Caki2 (cell line): Measurements from ENCODE around the gene NUDT21. TPM values are rescaled to one million over a fixed set of nuclear protein-coding genes. Genes with fewer than 3 reads are reported as not detected.
A peak's percentile ranks its signal among the peaks of the same experiment; 100 is the strongest.
"Not testable (repeated sequence)": the region's sequence is repeated elsewhere in the genome, so short reads cannot be mapped to it uniquely, and the experiment has no call there.

Experiments used
- DNase-seq: peaks from one replicate; pipeline ENCODE4 v3.0.0-alpha.2; 2015; ENCODE audit warnings: low read depth
- in situ Hi-C: cut with HindIII; loops from 2 replicates; pipeline ENCODE4 v1.10.0; 2016; ENCODE audit warnings: low sequenced_read_pairs, low pct_unique_long_range_greater_than_20kb, mixed read lengths
- total RNA-seq: library from RNA; depleted of rRNA; stranded (reverse); fragments of >200 nt; shearing (Covaris generic); gene quantifications from 2 replicates; pipeline ENCODE4 v1.2.3, GENCODE V29; 2014; ENCODE audit warnings: low replicate concordance; rRNA removed

Gene NUDT21
- total RNA-seq, 1 experiment from 2014 or later, result 95.5 TPM

DNA sequence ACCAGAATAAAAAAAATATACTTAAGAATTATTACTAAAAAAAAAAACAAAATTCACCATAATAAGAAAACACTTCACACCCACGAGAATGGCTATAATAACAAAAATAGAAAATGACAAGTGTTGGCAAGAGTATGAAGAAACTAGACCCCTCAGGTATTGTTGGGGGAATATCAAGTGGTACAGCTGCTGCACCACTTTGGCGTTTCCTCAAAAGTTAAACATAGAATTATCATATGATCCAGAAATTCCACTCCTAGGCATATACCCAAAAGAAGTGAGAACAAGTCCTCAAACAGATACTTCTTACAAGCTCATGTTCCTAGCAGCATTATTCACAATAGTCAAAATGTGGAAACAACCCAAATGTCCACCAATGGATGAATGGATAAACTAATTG, 52.1 kb downstream of the NUDT21 start:
- in situ Hi-C loops, result no loop called here
- DNase-seq, result no peak

DNA sequence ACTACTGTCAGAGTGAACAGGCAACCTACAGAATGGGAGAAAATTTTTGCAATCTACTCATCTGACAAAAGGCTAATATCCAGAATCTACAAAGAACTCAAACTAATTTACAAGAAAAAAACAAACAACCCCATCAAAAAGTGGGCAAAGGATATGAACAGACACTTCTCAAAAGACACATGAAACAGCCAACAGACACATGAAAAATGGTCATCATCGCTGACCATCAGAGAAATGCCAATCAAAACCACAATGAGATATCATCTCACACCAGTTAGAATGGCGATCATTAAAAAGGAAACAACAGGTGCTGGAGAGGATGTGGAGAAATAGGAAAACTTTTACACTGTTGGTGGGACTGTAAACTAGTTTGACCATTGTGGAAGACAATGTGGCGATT, 54.4 kb downstream of the NUDT21 start:
- in situ Hi-C loops, result not testable (repeated sequence)

GRCh38 chr16:56389554-56389953, 61.6 kb downstream of the NUDT21 start:
- no peak for DNase-seq
- in situ Hi-C loops, result no loop called here

More for the DNA sequence above, 54.4 kb downstream of the NUDT21 start:
- DNase-seq, result not testable (repeated sequence)

DNA sequence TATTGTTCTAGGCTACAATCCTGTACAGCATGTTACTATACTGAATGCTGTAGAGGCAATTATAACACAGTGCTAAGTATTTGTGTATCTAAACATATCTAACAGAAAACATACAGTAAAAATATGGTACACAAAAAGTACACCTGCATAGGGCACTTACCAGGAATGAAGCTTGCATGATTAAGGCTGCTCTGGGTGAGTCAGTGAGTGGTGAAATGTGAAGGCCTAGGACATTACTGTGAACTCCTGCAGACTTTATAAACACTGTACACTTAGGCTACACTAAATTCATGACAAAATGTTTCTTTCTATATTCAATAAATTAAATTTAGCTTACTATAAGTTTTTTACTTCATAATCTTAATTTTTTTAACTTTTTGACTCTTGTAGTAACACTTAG, 62.9 kb downstream of the NUDT21 start:
- in situ Hi-C loops, result no loop called here
- DNase-seq, result no peak

DNA sequence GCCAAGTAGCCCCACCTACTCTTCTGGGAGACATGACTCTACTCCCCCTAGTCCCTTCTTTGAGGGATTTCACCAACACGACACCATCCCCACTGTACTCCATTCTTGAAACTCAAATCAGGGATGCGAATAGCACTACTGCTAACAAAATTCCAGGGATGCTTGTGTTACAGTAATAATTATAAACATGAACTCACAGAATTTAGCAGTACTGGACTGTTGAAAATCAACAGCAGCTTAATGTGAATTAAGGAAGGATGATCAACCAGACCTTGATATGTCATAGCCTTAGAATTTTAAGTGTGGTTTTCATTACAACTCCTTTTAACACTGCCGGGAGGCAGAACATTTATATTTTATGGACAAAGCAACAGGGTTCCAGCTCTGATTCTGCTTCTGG, 63.7 kb downstream of the NUDT21 start:
- in situ Hi-C loops, result no loop called here
- DNase-seq, result no peak

DNA sequence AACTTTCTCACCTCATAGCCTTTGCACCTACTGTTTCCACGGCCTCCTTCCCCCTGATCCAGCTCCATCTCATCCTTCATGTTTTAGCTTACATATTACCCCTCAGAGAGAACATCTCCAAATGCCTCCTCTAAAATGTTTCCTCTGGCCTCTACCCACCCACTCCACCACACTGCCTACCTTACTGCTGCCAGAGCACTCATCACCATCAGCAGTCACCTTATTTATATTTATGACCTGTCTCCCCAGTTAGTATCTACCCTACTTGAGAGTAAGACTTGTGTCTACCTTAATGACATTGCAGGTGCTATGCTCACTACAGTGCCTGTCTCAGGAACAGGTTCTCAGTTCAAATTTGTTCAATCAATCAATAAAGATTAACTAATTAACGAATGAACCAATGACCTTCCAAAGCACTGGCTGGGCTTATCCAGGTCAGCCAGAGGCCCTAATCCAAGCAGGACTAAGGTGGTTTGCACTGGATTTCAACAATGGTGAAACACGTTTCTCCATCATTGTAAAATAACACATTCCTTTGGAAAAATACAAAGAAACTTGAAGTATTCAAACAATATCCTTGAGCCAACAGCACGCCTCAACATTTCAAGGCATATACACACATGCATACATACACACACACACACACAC, 66.9 kb downstream of the NUDT21 start:
- in situ Hi-C loops, result no loop called here
- DNase-seq, result no peak

- peak; percentile 84 for DNase-seq
- in situ Hi-C loops, result no loop called here
These were observed 68.2 kb downstream of the NUDT21 start for GRCh38 chr16:56382901-56383355.

- in situ Hi-C loops, result no loop called here
- no peak for DNase-seq
These were observed 68.7 kb downstream of the NUDT21 start for GRCh38 chr16:56382459-56382858.

DNA sequence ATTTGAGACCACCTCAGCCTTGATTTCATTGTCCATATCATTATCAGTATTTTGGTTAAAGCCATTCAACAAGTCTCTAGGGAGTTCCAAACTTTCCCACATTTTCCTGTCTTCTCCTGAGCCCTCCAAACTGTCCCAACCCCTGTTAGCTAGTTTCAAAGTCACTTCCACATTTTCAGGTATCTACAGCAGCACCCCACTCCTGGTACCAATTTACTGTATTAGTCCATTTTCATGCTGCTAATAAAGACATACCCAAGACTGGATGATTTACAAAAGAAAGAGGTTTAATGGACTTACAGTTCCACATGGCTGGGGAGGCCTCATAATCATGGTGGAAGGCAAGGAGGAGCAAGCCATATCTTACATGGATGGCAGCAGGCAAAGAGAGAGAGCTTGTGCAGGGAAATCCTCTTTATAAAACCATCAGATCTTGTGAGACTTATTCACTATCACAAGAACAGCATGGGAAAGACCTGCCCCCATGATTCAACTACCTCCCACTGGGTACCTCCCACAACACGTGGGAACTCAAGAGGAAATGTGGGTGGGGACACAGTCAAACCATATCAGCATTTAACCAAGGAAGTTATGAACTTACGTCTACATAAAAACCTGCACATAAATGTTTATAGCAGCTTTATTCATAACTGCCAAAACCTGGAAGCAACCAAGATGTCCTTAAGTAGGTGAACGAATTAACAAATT, 70.2 kb downstream of the NUDT21 start:
- DNase-seq, in situ Hi-C loops: not testable (repeated sequence)

Other genes starting within 250 kb of the NUDT21 start
- 109 TPM in 2 replicates for gene AMFR, start 25.8 kb downstream of the NUDT21 start, total RNA-seq
- 38.4 and 58.4 TPM in 2 replicates for gene OGFOD1, start 222 bp upstream of the NUDT21 start, total RNA-seq
- gene BBS2, start 68.7 kb upstream of the NUDT21 start, total RNA-seq, result 33.6 and 62.2 TPM in 2 replicates
- not detected in 2 replicates for gene MT4, start 113.7 kb upstream of the NUDT21 start, total RNA-seq
- gene MT3, start 138.2 kb upstream of the NUDT21 start, total RNA-seq, result not detected in 2 replicates
- 149 and 195 TPM in 2 replicates for gene MT2A, start 157.3 kb upstream of the NUDT21 start, total RNA-seq
- not detected in 2 replicates for gene MT1E, start 174.4 kb upstream of the NUDT21 start, total RNA-seq
- not detected in 2 replicates for gene MT1M, start 181.3 kb upstream of the NUDT21 start, total RNA-seq
- not detected in 2 replicates for gene MT1A, start 187.3 kb upstream of the NUDT21 start, total RNA-seq
- not detected in 2 replicates for gene MT1B, start 200.6 kb upstream of the NUDT21 start, total RNA-seq
- 17.6 TPM in 1 of 2 replicates, not detected in the other for gene MT1F, start 206.6 kb upstream of the NUDT21 start, total RNA-seq
- gene MT1G, start 216.7 kb upstream of the NUDT21 start, total RNA-seq, result not detected in 2 replicates
- not detected in 2 replicates for gene MT1H, start 218.5 kb upstream of the NUDT21 start, total RNA-seq
- gene MT1X, start 231.1 kb upstream of the NUDT21 start, total RNA-seq, result 141 and 168 TPM in 2 replicates